WI38 (cell line): ENCODE results near the gene TMEM8B.

Experiments
- H3K4me3 ChIP-seq: 2 replicates; pipeline ENCODE4 v1.5.1; 2011; ENCODE audit warnings: low read depth, mild to moderate bottlenecking, control low read depth, low read length
- TF ChIP-seq, protein P1 (sequence below): IDR thresholded peaks from 2 replicates; pipeline ENCODE4 v1.5.1; 2012; ENCODE audit warnings: low read depth, mild to moderate bottlenecking, control low read depth, low read length

The TMEM8B gene

DNA sequence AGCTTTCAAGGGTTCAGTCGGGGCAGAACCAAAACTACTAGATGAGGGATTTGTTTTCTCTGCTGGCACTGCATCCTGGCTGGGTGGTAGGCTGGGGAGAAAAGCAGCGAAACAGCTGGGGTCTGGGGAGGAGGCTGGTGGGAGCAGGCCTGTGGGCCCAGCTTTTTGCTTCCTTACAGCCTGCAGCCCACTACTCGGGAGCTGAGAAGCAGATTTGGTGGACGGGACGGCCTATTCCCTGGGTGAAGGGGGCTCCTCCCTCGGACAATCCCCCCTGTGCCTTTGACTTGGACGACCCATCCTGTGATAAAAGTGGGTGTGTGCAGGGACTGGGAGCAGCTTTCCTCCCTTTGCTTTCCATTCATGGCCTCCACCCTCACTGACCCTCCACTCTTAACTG is 28.5 kb upstream of the TMEM8B start:
- TF ChIP-seq, protein P1, sequence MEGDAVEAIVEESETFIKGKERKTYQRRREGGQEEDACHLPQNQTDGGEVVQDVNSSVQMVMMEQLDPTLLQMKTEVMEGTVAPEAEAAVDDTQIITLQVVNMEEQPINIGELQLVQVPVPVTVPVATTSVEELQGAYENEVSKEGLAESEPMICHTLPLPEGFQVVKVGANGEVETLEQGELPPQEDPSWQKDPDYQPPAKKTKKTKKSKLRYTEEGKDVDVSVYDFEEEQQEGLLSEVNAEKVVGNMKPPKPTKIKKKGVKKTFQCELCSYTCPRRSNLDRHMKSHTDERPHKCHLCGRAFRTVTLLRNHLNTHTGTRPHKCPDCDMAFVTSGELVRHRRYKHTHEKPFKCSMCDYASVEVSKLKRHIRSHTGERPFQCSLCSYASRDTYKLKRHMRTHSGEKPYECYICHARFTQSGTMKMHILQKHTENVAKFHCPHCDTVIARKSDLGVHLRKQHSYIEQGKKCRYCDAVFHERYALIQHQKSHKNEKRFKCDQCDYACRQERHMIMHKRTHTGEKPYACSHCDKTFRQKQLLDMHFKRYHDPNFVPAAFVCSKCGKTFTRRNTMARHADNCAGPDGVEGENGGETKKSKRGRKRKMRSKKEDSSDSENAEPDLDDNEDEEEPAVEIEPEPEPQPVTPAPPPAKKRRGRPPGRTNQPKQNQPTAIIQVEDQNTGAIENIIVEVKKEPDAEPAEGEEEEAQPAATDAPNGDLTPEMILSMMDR: no peak
- H3K4me3 ChIP-seq: no peak overlapping the region

DNA sequence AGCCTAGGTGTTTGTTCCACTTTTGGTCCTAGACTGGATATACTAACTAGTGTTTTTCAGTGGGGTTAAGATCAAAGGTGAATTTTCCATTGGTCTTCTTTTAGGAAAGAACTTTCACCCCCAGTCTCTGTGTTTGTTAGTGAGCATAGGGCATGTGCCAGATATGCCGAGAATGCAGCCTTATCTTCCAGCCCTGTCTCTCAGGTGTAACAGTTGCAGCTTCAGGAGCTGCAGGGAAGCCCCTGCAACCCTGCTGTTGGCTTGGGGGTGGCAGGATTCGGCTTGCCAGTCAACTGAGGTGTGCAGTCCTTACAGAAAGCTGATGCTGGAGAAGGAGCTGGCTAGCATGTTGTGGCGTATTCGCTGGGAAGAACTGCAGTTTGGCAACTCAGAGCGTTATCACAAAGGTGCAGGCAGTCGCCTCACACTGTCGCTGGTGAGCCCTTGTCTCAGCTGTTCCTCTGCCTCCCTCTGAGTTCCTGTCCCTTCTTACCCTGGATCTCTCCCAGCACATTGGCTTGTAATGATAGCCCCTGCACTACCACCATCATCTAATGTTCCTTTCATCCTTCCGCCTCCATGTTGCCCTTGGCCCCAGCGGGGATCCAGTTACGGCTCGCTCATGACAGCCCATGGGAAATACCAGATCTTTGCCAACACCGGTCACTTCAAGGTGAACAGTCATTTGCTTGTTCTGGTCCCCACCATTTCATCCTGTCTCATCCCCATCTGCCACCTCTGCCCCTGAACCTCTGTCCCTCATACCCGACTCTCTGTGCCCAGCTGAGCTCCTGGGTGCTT is 27.5 kb upstream of the TMEM8B start:
- TF ChIP-seq, protein P1: no peak
- no peak overlapping the region for H3K4me3 ChIP-seq

GRCh38 chr9:35806101-35806500 is 22.9 kb upstream of the TMEM8B start:
- no peak overlapping the region for H3K4me3 ChIP-seq
- TF ChIP-seq, protein P1: no peak

DNA sequence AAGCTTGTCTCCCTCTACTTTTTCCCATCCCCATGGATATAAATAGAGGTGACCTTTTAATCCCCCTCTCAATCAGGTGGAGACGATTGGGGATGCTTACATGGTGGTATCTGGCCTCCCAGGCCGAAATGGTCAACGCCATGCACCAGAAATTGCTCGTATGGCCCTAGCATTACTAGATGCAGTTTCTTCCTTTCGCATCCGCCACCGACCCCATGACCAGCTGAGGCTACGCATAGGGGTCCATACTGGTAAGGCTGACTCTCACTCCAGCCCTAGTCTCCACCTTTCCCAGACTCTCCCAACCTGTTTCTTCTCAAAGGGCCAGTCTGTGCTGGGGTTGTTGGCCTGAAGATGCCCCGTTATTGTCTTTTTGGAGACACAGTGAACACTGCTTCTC is 20.6 kb upstream of the TMEM8B start:
- TF ChIP-seq, protein P1: no peak
- no peak overlapping the region for H3K4me3 ChIP-seq

DNA sequence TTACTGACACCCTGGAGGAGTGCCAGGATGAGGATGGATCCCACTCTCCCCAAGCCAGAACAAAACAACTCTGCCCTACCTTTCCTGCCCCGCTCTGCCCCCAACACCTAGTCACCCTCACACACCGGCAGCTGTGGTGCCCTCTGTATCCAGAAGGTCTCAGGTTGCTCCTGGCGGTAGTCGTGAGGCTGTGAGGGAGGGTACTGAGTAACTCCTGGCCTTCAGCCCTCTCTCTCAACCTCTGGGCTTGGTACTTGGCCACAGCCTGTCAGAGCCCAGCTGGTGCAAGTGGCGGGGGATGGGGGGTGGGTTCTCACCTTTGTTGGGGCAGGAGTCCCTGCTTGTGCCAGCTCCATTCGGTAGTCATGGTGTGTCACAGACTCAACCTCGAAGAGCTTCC is 18.9 kb upstream of the TMEM8B start:
- TF ChIP-seq, protein P1: no peak
- H3K4me3 ChIP-seq: no peak overlapping the region

DNA sequence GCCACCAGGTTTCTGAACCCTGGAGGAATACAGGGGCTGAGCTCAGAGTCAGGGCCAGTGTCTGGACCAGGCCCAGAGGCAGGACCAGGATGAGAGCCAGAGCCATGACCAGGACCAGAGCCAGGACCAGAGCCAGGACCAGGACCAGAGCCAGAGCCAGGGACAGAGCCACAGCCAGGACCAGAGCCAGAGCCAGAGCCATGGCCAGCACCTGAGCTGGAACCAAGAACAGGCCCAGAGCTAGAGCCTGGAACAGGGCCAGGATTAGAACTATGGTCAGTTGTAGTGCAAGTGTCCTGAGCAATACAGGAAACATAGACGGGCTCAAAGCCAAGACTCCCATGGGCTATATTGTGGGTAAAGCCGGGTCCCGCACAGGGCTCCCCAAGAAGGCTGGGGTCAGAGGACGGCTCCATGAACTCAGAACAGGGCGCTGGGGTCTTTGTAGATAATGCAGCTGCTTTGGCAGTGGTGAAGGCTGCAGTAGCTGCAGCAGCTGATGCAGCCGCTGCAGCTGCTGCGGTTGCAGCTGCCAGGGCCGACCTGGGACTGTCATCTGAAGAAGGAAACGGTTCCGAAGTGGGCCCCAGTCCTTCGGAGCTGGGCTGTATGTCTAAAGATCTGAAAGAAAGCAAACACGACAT is 17.5 kb upstream of the TMEM8B start:
- TF ChIP-seq, protein P1: no peak
- peak overlapping the region; percentile 63 for H3K4me3 ChIP-seq

- TF ChIP-seq, protein P1: no peak
- H3K4me3 ChIP-seq: peak within 1 kb of the TSS; percentile 63
Observed at GRCh38 chr9:35812025-35812602, 16.9 kb upstream of the TMEM8B start, which contains the start of gene SPAG8. Gene SPAG8 (minus strand): TSS chr9:35812262. CDS start chr9:35812147, 115 bp downstream.
